ENCODE results near the gene SPEM2. TPM values are rescaled to one million over a fixed set of nuclear protein-coding genes. Genes with fewer than 3 reads are reported as not detected.

The SPEM2 gene
- total RNA-seq, 4 donors from 2014 or later: 0.40 TPM; not detected in 3

- TF ChIP-seq POLR2A (IDR thresholded peaks at IDR 0.05): no peak
- no peak for TF ChIP-seq CTCF (IDR thresholded peaks at IDR 0.05)
- H3K36me3 ChIP-seq: no peaks in the 10 kb centered on the region
- H3K4me1 ChIP-seq: peaks cover 48 to 64% of the 10 kb centered on the region in 2 donors
- 67 to 71% methylated on average over 15 of the region's 15 CpGs for WGBS, 2 donors
- intact Hi-C loops (cut with DNase I): loop anchor here (5.0 kb wide), 1 partner anchor 34 kb away; no protein-coding TSS in a partner anchor
- no peaks in the 10 kb centered on the region for H3K9me3 ChIP-seq
- DNase-seq: peak; percentile 25 to 32
- no peak overlapping the region for H3K4me3 ChIP-seq (replicated peaks in 1 of 3)
- H3K27me3 ChIP-seq: no peaks in the 10 kb centered on the region
- H3K27ac ChIP-seq: peak overlapping the region; percentile 100
These were observed 50.5 kb downstream of the SPEM2 start for GRCh38 chr17:7475764-7476422.

DNA sequence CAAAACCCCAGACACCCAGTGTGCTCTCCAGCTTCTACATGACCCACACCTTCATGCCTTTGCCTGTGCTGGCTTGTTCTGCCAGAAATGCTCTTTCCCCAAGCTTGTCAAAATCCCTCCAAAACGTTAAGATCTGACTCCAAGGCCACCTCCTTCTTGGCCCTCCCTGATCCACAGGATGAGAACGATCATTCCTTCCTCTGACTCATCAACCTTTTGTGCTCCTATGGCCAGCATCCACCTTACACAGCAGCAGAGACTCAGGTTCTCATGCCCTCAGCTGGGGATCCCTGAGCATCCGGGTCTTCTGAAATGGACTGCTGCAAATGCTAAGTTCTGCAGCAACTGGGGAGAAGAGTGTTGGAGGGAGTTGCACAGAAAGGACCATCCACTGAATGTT is 51.1 kb downstream of the SPEM2 start:
- H3K9me3 ChIP-seq: no peaks in the 10 kb centered on the region
- no peak for DNase-seq
- TF ChIP-seq CTCF (IDR thresholded peaks at IDR 0.05) (no peak), POLR2A (IDR thresholded peaks at IDR 0.05) (no peak)
- intact Hi-C loops (cut with DNase I): loop anchor here (5.0 kb wide), 1 partner anchor 34 kb away; no protein-coding TSS in a partner anchor
- H3K27me3 ChIP-seq: no peaks in the 10 kb centered on the region
- no peaks in the 10 kb centered on the region for H3K36me3 ChIP-seq
- peak overlapping the region; percentile 100 for H3K27ac ChIP-seq
- H3K4me1 ChIP-seq: peaks cover 48 to 64% of the 10 kb centered on the region in 2 donors
- no peak overlapping the region for H3K4me3 ChIP-seq (replicated peaks in 1 of 3)
- WGBS, 2 donors: 30 to 49% methylated on average over 3 of the region's 3 CpGs

DNA sequence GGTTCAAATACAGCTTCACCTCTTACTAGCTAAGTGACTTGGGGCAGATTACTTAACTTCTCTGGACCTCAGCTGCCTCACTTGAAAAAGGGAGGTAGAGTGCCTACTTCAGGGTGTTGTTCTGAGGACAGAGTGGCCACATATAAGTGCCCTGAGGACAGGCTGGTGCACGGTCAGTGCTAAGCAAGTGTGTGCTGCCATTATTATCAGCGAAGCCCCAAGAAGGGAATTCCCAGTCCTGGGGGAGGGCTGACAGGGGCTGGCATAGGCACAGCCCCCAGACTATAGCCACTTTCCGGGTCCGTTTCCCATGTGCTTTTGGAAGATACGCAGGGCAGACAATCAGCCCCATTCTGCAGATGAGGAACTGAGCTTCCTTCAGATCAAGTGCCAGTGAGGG is 51.5 kb downstream of the SPEM2 start:
- no peak for DNase-seq
- Histone ChIP-seq H3K27me3 (no peaks in the 10 kb centered on the region), H3K9me3 (no peaks in the 10 kb centered on the region), H3K4me1 (peaks cover 46 to 64% of the 10 kb centered on the region in 2 donors), H3K27ac (peak overlapping the region; percentile 100), H3K36me3 (no peaks in the 10 kb centered on the region), H3K4me3 (replicated peaks in 1 of 3) (peak overlapping the region in 1 of 3 donors; percentile 100)
- intact Hi-C loops (cut with DNase I): loop anchor here (5.0 kb wide), 1 partner anchor 35 kb away; no protein-coding TSS in a partner anchor
- TF ChIP-seq POLR2A (IDR thresholded peaks at IDR 0.05) (no peak), CTCF (IDR thresholded peaks at IDR 0.05) (no peak)
- WGBS, 2 donors: 75 to 76% methylated on average over 5 of the region's 5 CpGs

Other genes starting within 250 kb of the SPEM2 start
- 1 to 10 TPM in 3 of 4 donors, not detected in 1; 3.0 to 6.5 (median 3.3) TPM for gene ASGR1, start 246.2 kb upstream of the SPEM2 start, total RNA-seq
- gene DLG4, start 205.8 kb upstream of the SPEM2 start, total RNA-seq: 10 to 100 TPM in 2 of 4 donors, 1 to 10 TPM in 2; 6.8 to 21.5 (median 12.4) TPM
- gene ACADVL, start 205.7 kb upstream of the SPEM2 start, total RNA-seq: 1,000 to 10,000 TPM in 1 of 4 donors, 100 to 1,000 TPM in 3; 581 to 1,743 (median 795) TPM
- 10 to 100 TPM; 45.3 to 68.6 (median 49.0) TPM for gene DVL2, start 191.1 kb upstream of the SPEM2 start, total RNA-seq
- 10 to 100 TPM; 19.8 to 39.5 (median 35.8) TPM for gene PHF23, start 186.2 kb upstream of the SPEM2 start, total RNA-seq
- 100 to 1,000 TPM; 112 to 840 (median 273) TPM for gene GABARAP, start 183.2 kb upstream of the SPEM2 start, total RNA-seq
- 10 to 100 TPM; 35.1 to 70.4 (median 48.4) TPM for gene CTDNEP1, start 173.9 kb upstream of the SPEM2 start, total RNA-seq
- 10 to 100 TPM; 27.4 to 49.0 (median 33.0) TPM for gene ELP5, start 173.4 kb upstream of the SPEM2 start, total RNA-seq
- gene CLDN7, start 163.1 kb upstream of the SPEM2 start, total RNA-seq: 100 to 1,000 TPM; 108 to 161 (median 144) TPM
- gene SLC2A4, start 143.9 kb upstream of the SPEM2 start, total RNA-seq: 10 to 100 TPM in 1 of 4 donors, 1 to 10 TPM in 3; 2.5 to 14.6 (median 3.9) TPM
- 1 to 10 TPM; 1.2 to 4.1 (median 2.1) TPM for gene YBX2, start 131.0 kb upstream of the SPEM2 start, total RNA-seq
- gene EIF5A, start 118.0 kb upstream of the SPEM2 start, total RNA-seq: 100 to 1,000 TPM; 135 to 210 (median 144) TPM
- gene GPS2, start 110.3 kb upstream of the SPEM2 start, total RNA-seq: 100 to 1,000 TPM in 2 of 4 donors, 10 to 100 TPM in 2; 69.5 to 130 (median 100) TPM
- 10 to 100 TPM; 18.5 to 32.8 (median 22.5) TPM for gene NEURL4, start 96.3 kb upstream of the SPEM2 start, total RNA-seq
- 1 to 10 TPM in 3 of 4 donors, under 1 TPM in 1; 0.89 to 7.1 (median 3.8) TPM for gene ACAP1, start 89.1 kb upstream of the SPEM2 start, total RNA-seq
- gene KCTD11, start 73.5 kb upstream of the SPEM2 start, total RNA-seq: 10 to 100 TPM in 3 of 4 donors, 1 to 10 TPM in 1; 6.6 to 20.4 (median 18.7) TPM
- not detected for gene TMEM95, start 70.5 kb upstream of the SPEM2 start, total RNA-seq
- 10 to 100 TPM; 11.0 to 30.2 (median 15.9) TPM for gene TNK1, start 44.5 kb upstream of the SPEM2 start, total RNA-seq
- 10 to 100 TPM; 18.3 to 21.6 (median 19.9) TPM for gene PLSCR3, start 31.1 kb upstream of the SPEM2 start, total RNA-seq
- gene TMEM256, start 21.5 kb upstream of the SPEM2 start, total RNA-seq: 100 to 1,000 TPM in 1 of 4 donors, 10 to 100 TPM in 3; 27.8 to 133 (median 35.2) TPM
- 1 to 10 TPM; 2.2 to 6.3 (median 4.7) TPM for gene NLGN2, start 17.8 kb upstream of the SPEM2 start, total RNA-seq
- gene SPEM1, start 5.3 kb upstream of the SPEM2 start, total RNA-seq: not detected
- gene SPEM3, start 3.2 kb downstream of the SPEM2 start, total RNA-seq: not detected
- gene TMEM102, start 9.8 kb downstream of the SPEM2 start, total RNA-seq: 10 to 100 TPM; 11.3 to 19.4 (median 16.4) TPM
- 10 to 100 TPM in 3 of 4 donors, 1 to 10 TPM in 1; 4.3 to 12.1 (median 10.5) TPM for gene FGF11, start 13.9 kb downstream of the SPEM2 start, total RNA-seq
- 10 to 100 TPM; 13.4 to 29.2 (median 19.8) TPM for gene CHRNB1, start 19.4 kb downstream of the SPEM2 start, total RNA-seq
- 10 to 100 TPM; 58.5 to 85.2 (median 79.9) TPM for gene ZBTB4, start 54.0 kb downstream of the SPEM2 start, total RNA-seq
- not detected for gene SLC35G6, start 55.8 kb downstream of the SPEM2 start, total RNA-seq
- 100 to 1,000 TPM in 2 of 4 donors, 10 to 100 TPM in 2; 47.6 to 125 (median 82.2) TPM for gene POLR2A, start 58.8 kb downstream of the SPEM2 start, total RNA-seq
- gene TNFSF12, start 123.4 kb downstream of the SPEM2 start, total RNA-seq: 10 to 100 TPM; 17.9 to 39.9 (median 30.8) TPM
- gene TNFSF13, start 133.1 kb downstream of the SPEM2 start, total RNA-seq: 10 to 100 TPM; 11.7 to 32.2 (median 24.8) TPM
- gene SENP3, start 136.3 kb downstream of the SPEM2 start, total RNA-seq: 10 to 100 TPM; 62.4 to 73.3 (median 66.3) TPM
- gene CD68, start 154.0 kb downstream of the SPEM2 start, total RNA-seq: 10 to 100 TPM; 13.6 to 52.0 (median 21.5) TPM
- 100 to 1,000 TPM in 3 of 4 donors, 10 to 100 TPM in 1; 88.8 to 250 (median 164) TPM for gene MPDU1, start 158.2 kb downstream of the SPEM2 start, total RNA-seq
- 1 to 10 TPM in 1 of 4 donors, under 1 TPM in 1, not detected in 2; 0.67 to 3.1 TPM for gene SOX15, start 164.5 kb downstream of the SPEM2 start, total RNA-seq
- gene FXR2, start 189.3 kb downstream of the SPEM2 start, total RNA-seq: 10 to 100 TPM; 27.6 to 37.5 (median 28.6) TPM
- gene SAT2, start 202.2 kb downstream of the SPEM2 start, total RNA-seq: 10 to 100 TPM; 59.5 to 74.2 (median 61.9) TPM
- gene SHBG, start 204.5 kb downstream of the SPEM2 start, total RNA-seq: under 1 TPM in 1 of 4 donors, not detected in 3; 0.83 TPM
- 1 to 10 TPM in 2 of 4 donors, under 1 TPM in 2; 0.40 to 1.7 (median 0.90) TPM for gene ATP1B2, start 225.3 kb downstream of the SPEM2 start, total RNA-seq

All from thyroid gland (tissue), 4 donors.